ENCODE results near the gene ICAM1. TPM values are rescaled to one million over a fixed set of nuclear protein-coding genes. Genes with fewer than 3 reads are reported as not detected.
"Not testable (repeated sequence)": the region's sequence is repeated elsewhere in the genome, so short reads cannot be mapped to it uniquely, and the experiment has no call there.

ICAM1 gene
- total RNA-seq, 1 donor from 2014 or later = 19.0 TPM

DNA sequence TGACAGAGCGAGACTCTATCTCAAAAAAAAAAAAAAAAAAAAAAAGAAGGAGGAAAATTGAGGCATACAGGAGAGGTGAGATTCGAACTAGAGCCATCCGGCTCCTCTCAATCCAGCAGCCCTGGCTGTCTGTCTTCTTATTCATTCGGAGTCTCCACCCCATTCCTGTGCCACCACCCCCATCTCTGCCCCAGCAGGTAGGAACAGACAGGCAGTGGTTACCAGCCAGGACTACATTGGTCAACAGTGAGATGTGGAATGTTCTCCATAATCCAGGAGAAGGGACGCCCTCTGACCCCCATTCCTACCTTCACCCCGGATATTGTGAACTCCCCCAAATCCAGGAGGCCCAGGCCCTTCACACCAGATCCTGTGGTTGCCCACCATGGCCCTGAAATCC is 33.2 kb upstream of the ICAM1 start:
- TF ChIP-seq, protein P1, sequence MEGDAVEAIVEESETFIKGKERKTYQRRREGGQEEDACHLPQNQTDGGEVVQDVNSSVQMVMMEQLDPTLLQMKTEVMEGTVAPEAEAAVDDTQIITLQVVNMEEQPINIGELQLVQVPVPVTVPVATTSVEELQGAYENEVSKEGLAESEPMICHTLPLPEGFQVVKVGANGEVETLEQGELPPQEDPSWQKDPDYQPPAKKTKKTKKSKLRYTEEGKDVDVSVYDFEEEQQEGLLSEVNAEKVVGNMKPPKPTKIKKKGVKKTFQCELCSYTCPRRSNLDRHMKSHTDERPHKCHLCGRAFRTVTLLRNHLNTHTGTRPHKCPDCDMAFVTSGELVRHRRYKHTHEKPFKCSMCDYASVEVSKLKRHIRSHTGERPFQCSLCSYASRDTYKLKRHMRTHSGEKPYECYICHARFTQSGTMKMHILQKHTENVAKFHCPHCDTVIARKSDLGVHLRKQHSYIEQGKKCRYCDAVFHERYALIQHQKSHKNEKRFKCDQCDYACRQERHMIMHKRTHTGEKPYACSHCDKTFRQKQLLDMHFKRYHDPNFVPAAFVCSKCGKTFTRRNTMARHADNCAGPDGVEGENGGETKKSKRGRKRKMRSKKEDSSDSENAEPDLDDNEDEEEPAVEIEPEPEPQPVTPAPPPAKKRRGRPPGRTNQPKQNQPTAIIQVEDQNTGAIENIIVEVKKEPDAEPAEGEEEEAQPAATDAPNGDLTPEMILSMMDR (IDR thresholded peaks at IDR 0.05) = no peak
- Mint-ChIP-seq H3K9me3 (ENCODE audit: low read depth) (no peaks in the 10 kb centered on the region), H3K27ac (ENCODE audit: unreplicated experiment) (peak overlapping the region; percentile 93), H3K27me3 (ENCODE audit: low read depth) (no peaks in the 10 kb centered on the region), H3K4me3 (ENCODE audit: unreplicated experiment) (no peak overlapping the region), H3K4me1 (ENCODE audit: low read depth) (peaks cover 19% of the 10 kb centered on the region), H3K36me3 (ENCODE audit: low read depth) (no peaks in the 10 kb centered on the region)
- DNase-seq (ENCODE audit: low spot score) = no peak

- Mint-ChIP-seq H3K27me3 (ENCODE audit: low read depth) (no peaks in the 10 kb centered on the region), H3K36me3 (ENCODE audit: low read depth) (no peaks in the 10 kb centered on the region), H3K27ac (ENCODE audit: unreplicated experiment) (peak overlapping the region; percentile 93), H3K9me3 (ENCODE audit: low read depth) (no peaks in the 10 kb centered on the region), H3K4me3 (ENCODE audit: unreplicated experiment) (no peak overlapping the region), H3K4me1 (ENCODE audit: low read depth) (peaks cover 19% of the 10 kb centered on the region)
- no peak for DNase-seq (ENCODE audit: low spot score)
- TF ChIP-seq, protein P1 (IDR thresholded peaks at IDR 0.05) = no peak
These were observed 32.6 kb upstream of the ICAM1 start for GRCh38 chr19:10238172-10238783.

GRCh38 chr19:10241826-10242449 is 29.0 kb upstream of the ICAM1 start:
- H3K27ac Mint-ChIP-seq (ENCODE audit: unreplicated experiment); H3K4me3 Mint-ChIP-seq (ENCODE audit: unreplicated experiment); H3K36me3 Mint-ChIP-seq (ENCODE audit: low read depth); H3K27me3 Mint-ChIP-seq (ENCODE audit: low read depth); DNase-seq (ENCODE audit: low spot score); H3K9me3 Mint-ChIP-seq (ENCODE audit: low read depth): not testable (repeated sequence)
- H3K4me1 Mint-ChIP-seq (ENCODE audit: low read depth) = peaks cover 13% of the 10 kb centered on the region

GRCh38 chr19:10243606-10244005 is 27.3 kb upstream of the ICAM1 start:
- no peaks in the 10 kb centered on the region for H3K27me3 Mint-ChIP-seq (ENCODE audit: low read depth)
- DNase-seq (ENCODE audit: low spot score) = no peak
- no peaks in the 10 kb centered on the region for H3K36me3 Mint-ChIP-seq (ENCODE audit: low read depth)
- TF ChIP-seq, protein P1 (IDR thresholded peaks at IDR 0.05) = no peak
- no peak overlapping the region for H3K4me3 Mint-ChIP-seq (ENCODE audit: unreplicated experiment)
- H3K4me1 Mint-ChIP-seq (ENCODE audit: low read depth) = peaks cover 5% of the 10 kb centered on the region
- no peaks in the 10 kb centered on the region for H3K9me3 Mint-ChIP-seq (ENCODE audit: low read depth)
- H3K27ac Mint-ChIP-seq (ENCODE audit: unreplicated experiment) = no peak overlapping the region

GRCh38 chr19:10245189-10245939 is 25.6 kb upstream of the ICAM1 start:
- no peak for DNase-seq (ENCODE audit: low spot score)
- TF ChIP-seq, protein P1 (IDR thresholded peaks at IDR 0.05) = no peak
- H3K36me3 Mint-ChIP-seq (ENCODE audit: low read depth) = no peaks in the 10 kb centered on the region
- no peak overlapping the region for H3K27ac Mint-ChIP-seq (ENCODE audit: unreplicated experiment)
- H3K4me3 Mint-ChIP-seq (ENCODE audit: unreplicated experiment) = no peak overlapping the region
- no peaks in the 10 kb centered on the region for H3K9me3 Mint-ChIP-seq (ENCODE audit: low read depth)
- H3K27me3 Mint-ChIP-seq (ENCODE audit: low read depth) = no peaks in the 10 kb centered on the region
- H3K4me1 Mint-ChIP-seq (ENCODE audit: low read depth) = peaks cover 6% of the 10 kb centered on the region

Measured in chondrocyte (in vitro differentiated cells).